SK-N-SH treated with all-trans-retinoic acid at 6 μM for 48 hours (cell line): ENCODE data around the gene PTPRC.

Experiments
- CSDC2 ChIP-seq: fragments of 250-450 bp; sonication (Bioruptor Pico); IDR thresholded peaks from 2 replicates; pipeline ENCODE4 v1.5.0; 2020; ENCODE audit warnings: mild to moderate bottlenecking, moderate library complexity
- GLIS3 ChIP-seq: fragments of 250-450 bp; sonication (Bioruptor Pico); IDR thresholded peaks from 2 replicates; pipeline ENCODE4 v1.5.0; 2020; ENCODE audit warnings: mild to moderate bottlenecking, moderate library complexity
- RARB ChIP-seq: fragments of 250-450 bp; sonication (Bioruptor Pico); IDR thresholded peaks from 2 replicates; pipeline ENCODE4 v1.8.0; 2021; ENCODE audit warnings: mild to moderate bottlenecking, moderate library complexity
- ZFP3 ChIP-seq: fragments of 250-450 bp; sonication (Bioruptor Pico); IDR thresholded peaks from 2 replicates; pipeline ENCODE4 v1.5.0; 2020; ENCODE audit warnings: mild to moderate bottlenecking, moderate library complexity
- ZFP30 ChIP-seq: fragments of 450-650 bp; formaldehyde crosslinking; IDR thresholded peaks from 2 replicates; pipeline ENCODE4 v1.5.0; 2022; ENCODE audit warnings: mild to moderate bottlenecking, moderate library complexity
- ZNF565 ChIP-seq: fragments of 450-650 bp; formaldehyde crosslinking; conservative IDR thresholded peaks from 2 replicates; pipeline ENCODE4 v1.5.0; 2020; ENCODE audit warnings: low read depth, mild to moderate bottlenecking, moderate library complexity
- TF ChIP-seq, protein P1 (sequence below): fragments of 250-450 bp; sonication (Bioruptor Pico); IDR thresholded peaks from 2 replicates; pipeline ENCODE4 v1.8.0; 2020; ENCODE audit warnings: mild to moderate bottlenecking, moderate library complexity, borderline replicate concordance

DNA sequence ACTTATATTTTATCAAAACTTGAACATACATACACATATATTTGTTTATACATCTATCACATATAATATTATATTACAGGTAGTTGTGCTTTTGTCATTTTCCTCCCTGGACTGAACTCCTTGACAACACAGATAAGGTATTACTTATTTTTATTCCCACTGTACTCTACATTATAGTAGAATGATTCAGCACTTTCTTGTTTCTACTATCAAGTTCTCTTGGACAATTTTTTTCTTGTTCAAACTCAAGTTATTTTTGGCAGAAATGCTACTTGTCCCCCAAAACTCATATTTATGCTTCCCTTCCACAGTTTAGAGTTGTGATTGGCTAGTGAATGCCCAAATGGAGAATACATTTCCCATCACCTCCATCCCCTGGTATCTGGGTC is 10.8 kb upstream of the PTPRC start:
- TF ChIP-seq ZFP30 (no peak), CSDC2 (CRISPR knock-in tag) (no peak), ZNF565 (CRISPR knock-in tag) (no peak), RARB (CRISPR knock-in tag) (no peak), GLIS3 (CRISPR knock-in tag) (no peak), ZFP3 (no peak)
- TF ChIP-seq, protein P1, sequence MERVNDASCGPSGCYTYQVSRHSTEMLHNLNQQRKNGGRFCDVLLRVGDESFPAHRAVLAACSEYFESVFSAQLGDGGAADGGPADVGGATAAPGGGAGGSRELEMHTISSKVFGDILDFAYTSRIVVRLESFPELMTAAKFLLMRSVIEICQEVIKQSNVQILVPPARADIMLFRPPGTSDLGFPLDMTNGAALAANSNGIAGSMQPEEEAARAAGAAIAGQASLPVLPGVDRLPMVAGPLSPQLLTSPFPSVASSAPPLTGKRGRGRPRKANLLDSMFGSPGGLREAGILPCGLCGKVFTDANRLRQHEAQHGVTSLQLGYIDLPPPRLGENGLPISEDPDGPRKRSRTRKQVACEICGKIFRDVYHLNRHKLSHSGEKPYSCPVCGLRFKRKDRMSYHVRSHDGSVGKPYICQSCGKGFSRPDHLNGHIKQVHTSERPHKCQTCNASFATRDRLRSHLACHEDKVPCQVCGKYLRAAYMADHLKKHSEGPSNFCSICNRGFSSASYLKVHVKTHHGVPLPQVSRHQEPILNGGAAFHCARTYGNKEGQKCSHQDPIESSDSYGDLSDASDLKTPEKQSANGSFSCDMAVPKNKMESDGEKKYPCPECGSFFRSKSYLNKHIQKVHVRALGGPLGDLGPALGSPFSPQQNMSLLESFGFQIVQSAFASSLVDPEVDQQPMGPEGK (CRISPR knock-in tag), result no peak
